DMS53 treated with DMSO at 0.1 percent for 48 hours (cell line): Measurements from ENCODE around the gene DENND2C.

Source experiments
- DNase-seq: peaks from one replicate; lab custom pipeline; 2025; ENCODE audit not compliant: unreplicated experiment; lab: John Stamatoyannopoulos, UW

Gene DENND2C

DNA sequence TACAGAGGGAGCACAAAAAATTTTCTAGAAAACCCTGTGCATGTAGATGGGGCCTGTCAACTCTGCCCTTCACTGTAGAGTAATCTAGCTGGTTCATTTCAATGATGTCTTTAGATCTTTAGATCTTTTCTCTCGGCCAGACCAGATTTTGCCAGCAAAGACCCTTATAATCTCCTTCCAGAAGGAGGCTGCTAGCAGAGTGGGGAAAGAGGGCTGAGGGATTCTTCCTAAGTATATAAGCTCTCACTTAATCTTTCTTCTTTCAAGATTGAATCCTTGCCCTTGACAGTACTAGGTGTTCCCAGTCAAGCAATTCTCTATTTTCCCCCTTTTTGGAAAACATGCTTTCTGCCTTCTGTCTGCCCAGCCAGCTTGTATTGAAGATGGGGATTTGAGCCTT lies 122.8 kb downstream of the DENND2C start:
- no peak for DNase-seq

- DNase-seq, result no peak
Measured at GRCh38 chr1:114545796-114546195, 124.1 kb downstream of the DENND2C start.

DNA sequence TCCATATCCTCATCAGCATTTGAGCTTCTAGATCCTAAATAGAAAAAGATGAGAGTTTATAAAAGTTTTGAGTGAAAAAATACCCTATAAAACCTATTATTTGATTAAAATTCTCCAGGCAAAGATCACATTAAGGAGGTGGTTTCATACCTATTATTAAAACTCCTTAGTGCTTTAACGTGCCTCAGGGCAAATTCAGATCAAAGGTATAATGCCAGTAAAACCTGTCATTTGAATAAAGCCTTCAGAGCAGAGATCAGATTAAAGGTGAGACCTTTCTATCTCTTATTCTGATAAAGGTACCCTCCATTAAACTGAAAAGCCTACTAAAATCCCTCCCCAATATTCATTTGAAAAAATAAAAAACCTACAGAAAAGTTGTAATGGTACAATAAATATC lies 124.5 kb downstream of the DENND2C start:
- no peak for DNase-seq

DNA sequence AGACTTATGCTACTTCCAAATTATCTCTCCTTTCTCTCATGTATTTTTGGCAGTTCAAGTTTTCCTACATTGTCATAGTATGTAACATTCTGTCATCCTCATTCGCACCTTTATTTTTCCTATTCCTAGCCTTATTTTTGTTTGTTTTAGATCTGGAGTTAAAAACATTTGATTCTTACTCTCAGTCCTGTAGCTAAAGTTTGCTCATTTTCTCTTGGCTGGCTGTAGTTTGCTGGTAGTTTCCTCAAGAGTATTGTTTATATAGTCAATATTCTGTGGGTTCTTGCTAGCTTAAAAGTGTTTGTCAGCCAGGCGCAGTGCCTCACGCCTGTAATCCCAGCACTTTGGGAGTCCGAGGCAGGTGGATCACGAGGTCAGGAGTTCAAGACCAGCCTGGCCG lies 129.0 kb downstream of the DENND2C start:
- no peak for DNase-seq

DNA sequence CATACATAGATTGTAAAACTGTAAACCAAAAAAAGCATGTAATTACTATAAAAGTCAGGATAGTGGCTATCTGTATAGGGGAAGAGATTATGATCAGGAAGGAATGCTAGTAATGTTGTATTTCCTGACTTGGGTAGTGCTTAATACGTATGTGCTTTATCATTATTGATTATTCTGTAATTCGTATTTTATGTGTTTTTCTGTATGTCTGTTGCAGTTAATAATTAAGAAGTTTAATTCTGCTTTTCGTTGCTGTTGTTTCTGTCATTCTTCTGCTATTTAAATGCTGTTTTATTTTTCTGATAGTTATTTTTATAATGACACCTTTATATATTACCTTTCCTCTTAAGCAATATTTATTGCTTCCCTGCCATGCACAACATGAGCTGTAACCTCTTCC lies 129.6 kb downstream of the DENND2C start:
- DNase-seq, result no peak

GRCh38 chr1:114536043-114536442 lies 133.8 kb downstream of the DENND2C start:
- no peak for DNase-seq

DNA sequence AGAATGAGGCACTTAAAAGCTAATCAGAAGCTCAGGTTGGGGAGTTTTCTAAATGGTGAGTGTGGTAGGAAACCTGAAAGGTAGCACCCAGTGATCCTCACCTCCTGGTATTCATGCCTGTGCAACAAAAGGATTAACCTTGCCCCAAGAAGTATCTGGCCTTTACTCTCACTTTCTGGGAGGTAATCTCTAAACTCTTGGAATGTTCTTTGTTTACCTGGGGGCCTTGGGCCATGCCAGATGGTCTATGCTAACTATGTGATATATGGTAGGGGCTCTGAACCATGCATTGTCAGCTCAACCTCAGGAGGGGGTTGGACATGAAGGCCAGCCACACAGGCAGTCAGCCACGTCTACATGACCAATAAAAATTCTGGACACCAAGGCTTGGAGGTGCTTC lies 134.4 kb downstream of the DENND2C start:
- no peak for DNase-seq
